Spleen (tissue), 11 donors: Measurements from ENCODE around the gene ZFYVE28. TPM values are rescaled to one million over a fixed set of nuclear protein-coding genes. Genes with fewer than 3 reads are reported as not detected.
A peak's percentile ranks its signal among the peaks of the same experiment; 100 is the strongest.

Experiments
- DNase-seq: peaks from one replicate; pipeline ENCODE4 v3.0.0-alpha.2; 2020
- H3K27ac ChIP-seq, 8 donors: fragments of 200-600 bp; sonication (generic) in 7 of 8; 1 replicate in 4 of 8; 2 replicates in 4 of 8; pipeline versions ENCODE4 v1.5.0 to v1.8.0; 2016 to 2021; ENCODE audit warnings: inconsistent platforms in 4 of 8, mild to moderate bottlenecking in 4 of 8, moderate library complexity in 1 of 8
- H3K27me3 ChIP-seq, 7 donors: fragments of 200-600 bp; sonication (generic) in 6 of 7; replicated peaks in 1 of 7; 1 replicate in 4 of 7; 2 replicates in 3 of 7; pipeline versions ENCODE4 v1.5.0 to v1.8.0; 2016 to 2021; ENCODE audit warnings: inconsistent platforms in 3 of 7, mild to moderate bottlenecking in 1 of 7
- H3K36me3 ChIP-seq, 6 donors: fragments of 200-600 bp; sonication (generic) in 5 of 6; 1 replicate in 4 of 6; 2 replicates in 2 of 6; pipeline versions ENCODE4 v1.5.0 to v1.8.0; 2016 to 2021; ENCODE audit warnings: inconsistent platforms in 2 of 6
- H3K4me1 ChIP-seq, 6 donors: fragments of 200-600 bp; sonication (generic) in 5 of 6; 1 replicate in 3 of 6; 2 replicates in 3 of 6; pipeline versions ENCODE4 v1.5.0 to v1.8.0; 2016 to 2021; ENCODE audit warnings: inconsistent platforms in 3 of 6
- H3K4me3 ChIP-seq, 8 donors: fragments of 200-600 bp; sonication (generic) in 7 of 8; 1 replicate in 4 of 8; 2 replicates in 4 of 8; pipeline versions ENCODE4 v1.5.0 to v1.8.0; 2016 to 2021; ENCODE audit warnings: inconsistent platforms in 4 of 8, mild to moderate bottlenecking in 4 of 8, moderate library complexity in 2 of 8
- H3K9me3 ChIP-seq, 8 donors: fragments of 200-600 bp; sonication (generic) in 7 of 8; 1 replicate in 4 of 8; 2 replicates in 4 of 8; pipeline versions ENCODE4 v1.5.0 to v1.8.0; 2016 to 2021; ENCODE audit warnings: inconsistent platforms in 4 of 8
- CTCF ChIP-seq, 11 experiments: fragments of 200-600 bp in 7 of 11; fragments of 450-650 bp in 4 of 11; sonication (generic) in 4 of 11; IDR thresholded peaks in 8 of 11; conservative IDR thresholded peaks in 3 of 11; 1 replicate in 7 of 11; 2 replicates in 4 of 11; pipeline versions ENCODE4 v1.4.0 to v1.8.0; 2016 to 2021; ENCODE audit warnings: antibody characterized with exemption in 11 of 11, inconsistent platforms in 4 of 11, mild to moderate bottlenecking in 1 of 11
- POLR2A ChIP-seq, 3 donors: fragments of 450-650 bp; IDR thresholded peaks; one replicate each; pipeline ENCODE4 v1.5.1; 2017; ENCODE audit warnings: antibody characterized with exemption in 3 of 3, mild to moderate bottlenecking in 1 of 3
- POLR2AphosphoS5 ChIP-seq, 3 donors: sonication (generic); formaldehyde crosslinking; IDR thresholded peaks; one replicate each; pipeline ENCODE4 v1.5.1; 2017; ENCODE audit warnings: antibody characterized with exemption in 3 of 3
- whole genome bisulfite sequencing, 5 donors: extraction: QIAGEN DNeasy Blood & Tissue Kit in 3 of 5; methylation state at CpG; one replicate each; pipeline versions ENCODE4 v1.1.5 to v1.1.7; 2013 to 2018; 5-methylcytosine and 5-hydroxymethylcytosine counted together
- intact Hi-C: fragments of 100-400 bp; cut with DNase I; formaldehyde crosslinking; loops from one replicate; pipeline ENCODE4 v1.15.0; 2023; ENCODE audit warnings: low total_unique reads
- polyA plus RNA-seq, 3 donors: library from polyadenylated mRNA; stranded (reverse); fragments of 200-250 nt; gene quantifications; one replicate each; pipeline ENCODE4 v1.2.1, GENCODE V29; 2013
- total RNA-seq, 7 donors: library from RNA; depleted of rRNA in 3 of 7; stranded (reverse); fragments of >200 nt in 3 of 7; fragmentation: NEBNext Ultra II Directional in 4 of 7; extraction: Animal tissue kit (Norgen Biotek cat#: 25700) in 4 of 7; gene quantifications; one replicate each; pipeline versions ENCODE4 v1.1.0 to v1.2.1, GENCODE V29; 2016 to 2021
- donor health status: healthy with polysubstance abuse.
- donor health status: DM: no; HTN: no; CAD: no; lungs with moderate emphysema.
- donor health status: DM: no; HTN: no; CAD: no.
- donor health status: Bipolar disorder and iron deficiency.
- donor health status: healthy.
- donor health status: DM: no; HTN: no; CAD: no.
- donor health status: DM: yes; HTN: yes; CAD: no.

ZFYVE28 gene
- total and polyA plus RNA-seq, 10 donors = 2.7 to 31.3 (median 12.6) TPM

DNA sequence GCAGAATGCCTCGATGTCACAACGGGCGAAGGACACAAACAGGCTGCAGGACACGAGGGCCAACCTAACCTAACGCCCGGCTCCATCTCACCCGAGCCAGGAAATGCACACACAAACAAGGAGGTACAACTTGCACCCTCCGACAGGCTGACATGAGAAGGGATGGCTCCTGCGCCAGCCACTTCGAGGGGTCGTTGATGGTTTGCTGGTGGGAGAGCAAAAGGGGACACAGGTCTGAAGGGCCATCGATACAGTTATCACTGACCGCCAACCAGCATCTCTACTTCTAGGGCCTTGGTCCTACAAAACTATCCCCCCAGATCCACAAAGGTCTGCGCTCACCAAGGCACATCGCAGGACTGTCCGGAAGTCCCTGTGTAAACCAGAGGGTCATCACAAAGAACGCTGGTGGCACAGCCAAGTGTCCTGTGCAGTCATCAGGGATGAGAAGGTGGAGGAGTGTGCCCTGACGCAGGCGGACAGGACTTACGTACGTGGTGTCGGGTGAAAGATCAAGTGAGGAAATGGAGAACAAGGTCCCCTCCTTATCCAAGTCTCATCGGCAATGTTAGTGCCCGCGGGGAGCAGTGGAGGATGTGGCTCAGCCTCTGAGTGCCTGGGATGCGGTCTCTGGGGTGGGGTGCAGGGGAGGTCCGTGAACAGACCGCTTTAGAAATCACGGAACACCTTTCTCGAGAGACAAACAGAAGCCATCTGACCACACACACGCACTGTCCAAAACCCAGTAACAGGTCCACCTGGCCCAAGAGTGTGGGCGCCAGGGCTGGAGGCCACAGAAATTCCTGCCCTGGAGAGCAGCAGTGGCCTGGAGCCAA, 163.6 kb downstream of the ZFYVE28 start:
- Histone ChIP-seq H3K9me3 (no peaks in the 10 kb centered on the region), H3K4me1 (peaks cover 34 to 96% (median 69%) of the 10 kb centered on the region in 6 donors), H3K4me3 (peak overlapping the region in 3 of 8 donors; percentile 10 to 45 (median 22)), H3K27ac (peak overlapping the region; percentile 26 to 99 (median 98)), H3K27me3 (no peaks in the 10 kb centered on the region), H3K36me3 (peaks cover 0 to 100% (median 62%) of the 10 kb centered on the region in 6 donors)
- DNase-seq = peak; percentile 61
- intact Hi-C loops = no loop called here
- WGBS, 5 donors = 73 to 86% (median 80%) methylated on average over 31 to 32 of the region's 32 CpGs
- no peak for TF ChIP-seq POLR2A (IDR thresholded peaks at IDR 0.05)
- peak in 2 of 3 donors; percentile 37 for TF ChIP-seq POLR2AphosphoS5 (IDR thresholded peaks at IDR 0.05)
- no peak for TF ChIP-seq CTCF (IDR thresholded peaks at IDR 0.05 in 8 of 11, conservative IDR thresholded peaks at IDR 0.05 in 3 of 11)

GRCh38 chr4:2253160-2254084, 165.0 kb downstream of the ZFYVE28 start:
- H3K27ac ChIP-seq = peak overlapping the region in 4 of 8 donors; percentile 1 to 45 (median 16)
- no peaks in the 10 kb centered on the region for H3K9me3 ChIP-seq
- H3K36me3 ChIP-seq = peaks cover 0 to 100% (median 73%) of the 10 kb centered on the region in 6 donors
- no peak overlapping the region for H3K4me3 ChIP-seq
- H3K27me3 ChIP-seq = no peaks in the 10 kb centered on the region
- TF ChIP-seq POLR2A (IDR thresholded peaks at IDR 0.05) = no peak
- peak in 2 of 3 donors; percentile 44 to 64 for TF ChIP-seq POLR2AphosphoS5 (IDR thresholded peaks at IDR 0.05)
- peak; percentile 72 for DNase-seq
- H3K4me1 ChIP-seq = peaks cover 21 to 96% (median 67%) of the 10 kb centered on the region in 6 donors
- intact Hi-C loops = no loop called here
- 86 to 89% (median 89%) methylated on average over 27 to 32 of the region's 32 CpGs for WGBS, 5 donors

DNA sequence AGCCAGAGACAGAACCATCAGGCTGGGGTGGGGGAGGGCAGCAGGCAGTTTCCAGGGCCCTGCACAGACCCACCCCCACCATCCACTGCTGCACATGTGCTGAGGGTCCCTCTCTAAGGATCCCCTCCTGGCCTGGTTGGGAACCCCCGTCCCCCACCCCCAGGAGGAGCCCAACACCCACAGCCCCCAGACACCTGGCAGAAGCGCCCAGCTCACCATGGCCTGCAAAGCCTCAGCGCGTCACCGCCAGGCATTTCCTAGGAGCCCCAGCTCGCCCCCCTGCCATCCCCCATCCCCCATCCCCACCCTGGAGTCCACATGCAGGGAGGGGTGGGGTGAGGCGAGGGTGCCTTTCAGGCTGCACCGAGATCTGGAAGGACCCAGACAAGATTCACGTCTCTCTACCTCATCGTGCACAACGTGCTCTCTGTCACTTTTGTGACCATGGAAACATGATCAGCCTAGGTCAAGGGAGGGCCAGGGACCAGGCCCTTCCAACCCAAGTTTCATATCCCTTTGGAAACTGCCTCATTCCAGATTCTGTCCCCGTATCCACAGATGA, 165.8 kb downstream of the ZFYVE28 start:
- intact Hi-C loops = no loop called here
- H3K9me3 ChIP-seq = no peaks in the 10 kb centered on the region
- DNase-seq = peak; percentile 66
- no peaks in the 10 kb centered on the region for H3K27me3 ChIP-seq
- H3K36me3 ChIP-seq = peaks cover 0 to 100% (median 67%) of the 10 kb centered on the region in 6 donors
- peaks cover 25 to 96% (median 66%) of the 10 kb centered on the region in 6 donors for H3K4me1 ChIP-seq
- no peak for TF ChIP-seq POLR2AphosphoS5 (IDR thresholded peaks at IDR 0.05)
- no peak for TF ChIP-seq CTCF (IDR thresholded peaks at IDR 0.05 in 8 of 11, conservative IDR thresholded peaks at IDR 0.05 in 3 of 11)
- no peak for TF ChIP-seq POLR2A (IDR thresholded peaks at IDR 0.05)
- no peak overlapping the region for H3K4me3 ChIP-seq
- WGBS, 5 donors = 84 to 95% (median 92%) methylated on average over 6 to 12 of the region's 12 CpGs
- peak overlapping the region in 3 of 8 donors; percentile 9 to 45 (median 16) for H3K27ac ChIP-seq

- intact Hi-C loops = no loop called here
- no peaks in the 10 kb centered on the region for H3K9me3 ChIP-seq
- TF ChIP-seq POLR2AphosphoS5 (IDR thresholded peaks at IDR 0.05) = peak in 2 of 3 donors; percentile 16 to 65
- no peak for TF ChIP-seq CTCF (IDR thresholded peaks at IDR 0.05 in 8 of 11, conservative IDR thresholded peaks at IDR 0.05 in 3 of 11)
- H3K27me3 ChIP-seq = no peaks in the 10 kb centered on the region
- peaks cover 0 to 100% (median 70%) of the 10 kb centered on the region in 6 donors for H3K36me3 ChIP-seq
- H3K27ac ChIP-seq = peak overlapping the region in 6 of 8 donors; percentile 14 to 90 (median 28)
- peaks cover 18 to 96% (median 63%) of the 10 kb centered on the region in 6 donors for H3K4me1 ChIP-seq
- H3K4me3 ChIP-seq = no peak overlapping the region
- WGBS, 5 donors = 94 to 97% (median 95%) methylated on average over 14 to 16 of the region's 16 CpGs
- DNase-seq = peak; percentile 72
These were observed 166.5 kb downstream of the ZFYVE28 start for GRCh38 chr4:2251795-2252529.
